HG03432 (cell line): Measurements from ENCODE around the gene DNAJA3.
A peak's percentile ranks its signal among the peaks of the same experiment; 100 is the strongest.

Experiments used
- ATAC-seq: cut with Tn5 transposase; IDR thresholded peaks from one replicate; pipeline ENCODE4 v1.9.1; 2021; ENCODE audit warnings: mild to moderate bottlenecking, moderate library complexity; ENCODE audit not compliant: unreplicated experiment

Gene DNAJA3

DNA sequence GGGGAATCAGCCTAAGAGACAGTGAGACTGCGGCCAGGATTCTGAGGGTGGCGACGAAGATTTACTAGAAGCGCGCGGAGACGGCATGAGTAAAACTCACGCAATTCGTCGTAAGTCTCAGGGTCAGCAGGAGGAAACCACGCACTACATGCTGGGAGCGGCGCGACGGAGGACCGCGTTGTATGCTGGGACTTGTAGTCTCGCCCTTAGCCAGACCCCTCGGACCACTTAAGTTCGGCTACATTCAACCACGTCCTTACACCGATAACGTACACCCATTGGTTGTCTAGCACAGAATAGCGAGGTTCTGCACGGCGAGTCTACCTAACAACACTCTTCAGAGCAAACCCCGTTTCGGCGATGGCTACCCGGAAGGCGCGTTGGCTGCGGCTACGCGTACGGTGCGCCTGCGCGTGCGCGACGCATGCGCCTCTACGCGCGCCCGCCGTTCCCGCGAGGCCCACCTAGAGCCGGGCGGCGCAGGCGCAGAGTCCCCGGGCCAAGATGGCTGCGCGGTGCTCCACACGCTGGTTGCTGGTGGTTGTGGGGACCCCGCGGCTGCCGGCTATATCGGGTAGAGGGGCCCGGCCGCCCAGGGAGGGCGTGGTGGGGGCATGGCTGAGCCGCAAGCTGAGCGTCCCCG lies at the start of gene DNAJA3:
Gene DNAJA3 (plus strand): TSS at position 491 of the 643 bp plus-strand sequence. CDS start 14 bp downstream, at position 505.
- ATAC-seq: peak; percentile 87

GRCh38 chr16:4376126-4376892 lies 49.4 kb upstream of the DNAJA3 start:
- ATAC-seq: no peak

DNA sequence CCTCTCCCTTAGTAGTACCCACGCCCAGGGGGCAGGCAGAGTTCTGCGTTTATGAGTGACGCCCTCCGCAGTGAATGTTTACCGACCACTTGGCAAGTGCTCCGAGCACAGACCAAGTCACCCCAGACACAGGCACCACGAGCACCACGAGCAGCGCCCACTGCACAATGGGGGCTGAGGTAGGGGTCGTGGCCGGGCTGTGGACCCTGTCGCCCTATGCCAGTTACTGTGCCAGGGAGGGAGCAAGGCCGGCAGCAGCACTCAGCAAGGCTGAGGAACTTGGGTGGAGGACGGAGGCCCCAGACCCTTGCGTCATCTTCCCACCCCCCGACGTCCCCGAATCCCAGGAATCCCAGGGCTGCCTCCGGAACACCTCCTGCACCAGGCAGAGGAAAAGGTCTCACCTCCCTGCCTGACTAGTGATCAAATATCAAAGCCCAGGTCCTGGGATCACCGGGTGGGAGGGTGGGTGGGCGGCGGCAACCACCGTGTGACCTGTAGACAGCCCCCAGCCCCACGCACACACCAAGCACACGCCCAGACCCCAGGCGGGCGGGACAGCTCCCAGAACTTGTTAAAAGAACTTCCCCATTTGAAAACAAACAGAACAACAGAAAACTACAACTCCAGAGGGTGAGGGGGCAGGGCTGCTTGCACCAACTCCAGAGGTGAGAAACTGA lies 48.6 kb upstream of the DNAJA3 start:
- no peak for ATAC-seq

DNA sequence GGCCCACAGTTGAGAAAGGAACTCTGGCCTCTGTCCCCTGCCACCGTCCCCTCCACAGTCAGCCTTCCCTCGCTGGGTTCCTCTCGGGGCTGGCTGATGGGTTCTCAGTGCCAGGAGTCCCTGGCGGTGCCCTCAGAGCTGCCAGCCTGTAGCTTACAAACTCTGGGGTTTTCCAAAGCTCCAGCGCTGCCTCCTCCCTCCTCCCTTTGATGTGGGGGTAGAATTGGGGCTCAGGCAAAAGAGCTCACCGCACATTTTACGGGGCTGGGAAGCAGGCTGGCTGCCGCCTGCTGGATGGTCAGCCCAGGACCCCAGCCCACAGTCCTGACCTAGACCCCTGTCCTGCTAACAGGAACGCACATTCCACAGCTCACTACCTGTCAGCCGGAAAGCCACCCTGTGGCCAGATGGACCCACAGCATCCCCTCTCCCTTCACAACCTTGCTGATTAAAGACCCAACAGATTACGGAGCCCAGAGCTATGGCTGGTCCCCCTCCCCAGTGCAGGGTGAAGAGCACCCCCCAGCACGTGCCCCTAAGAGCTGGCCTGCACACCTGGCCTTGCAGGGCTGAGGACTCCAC lies 48.0 kb upstream of the DNAJA3 start:
- ATAC-seq: no peak

DNA sequence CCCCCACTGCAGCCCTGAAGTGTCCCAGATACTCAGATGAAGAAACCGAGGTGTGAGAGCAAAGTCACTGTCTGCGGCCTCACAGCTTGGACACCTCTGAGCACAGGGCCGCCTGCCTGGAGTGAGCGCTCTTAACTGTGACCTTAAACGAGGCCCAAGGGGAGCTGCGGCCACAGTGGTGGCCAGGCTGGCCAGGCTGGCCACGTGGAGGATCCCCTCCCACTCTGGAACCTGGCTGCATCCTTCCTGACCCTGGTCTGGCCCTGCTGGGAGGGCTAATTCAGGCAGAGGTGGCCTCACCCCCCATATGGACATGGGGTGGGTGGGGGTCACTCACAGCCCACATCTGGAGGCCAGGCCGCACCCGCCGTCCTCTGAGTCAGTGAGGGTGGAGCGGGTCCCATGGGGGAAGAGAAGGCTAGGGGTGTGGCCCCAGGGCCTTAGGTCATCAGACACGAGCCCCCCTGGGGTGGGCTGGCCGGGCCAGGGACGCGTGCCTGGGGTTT lies 47.5 kb upstream of the DNAJA3 start:
- no peak for ATAC-seq

DNA sequence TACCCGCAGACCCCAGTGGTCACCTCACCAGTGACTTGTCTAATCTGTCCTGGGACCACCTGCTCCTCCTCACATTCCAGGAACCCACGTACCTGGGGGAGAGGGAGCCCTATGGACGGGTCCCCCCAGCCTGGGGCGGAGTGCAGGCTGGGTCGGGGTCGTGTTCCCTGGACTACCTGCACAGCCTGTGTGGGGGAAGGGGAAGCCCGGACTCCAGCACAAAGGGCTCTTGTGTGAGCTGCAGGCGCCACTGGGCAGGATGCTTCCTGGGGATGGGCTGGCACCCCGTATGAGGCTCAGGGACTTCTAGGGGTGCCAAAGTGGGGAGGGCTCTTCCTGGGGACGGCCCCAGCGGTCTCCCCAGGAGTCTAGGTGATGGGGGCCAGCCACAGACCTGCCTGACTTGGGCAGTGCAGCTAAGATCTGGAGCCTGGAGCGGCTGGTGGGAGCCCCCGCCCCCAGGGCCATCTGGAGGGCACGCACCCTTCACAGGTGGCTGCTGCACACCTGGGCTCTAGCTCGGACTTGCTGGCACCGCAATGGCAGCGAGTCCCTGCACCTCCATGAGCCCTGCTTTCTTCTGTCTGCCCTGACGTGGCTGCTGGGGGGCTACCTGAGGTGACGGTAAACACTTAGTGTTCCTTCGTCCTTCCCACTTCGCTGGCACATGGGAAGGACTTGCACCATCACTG lies 46.5 kb upstream of the DNAJA3 start:
- ATAC-seq: no peak

GRCh38 chr16:4380119-4381063 lies 45.3 kb upstream of the DNAJA3 start:
- no peak for ATAC-seq

DNA sequence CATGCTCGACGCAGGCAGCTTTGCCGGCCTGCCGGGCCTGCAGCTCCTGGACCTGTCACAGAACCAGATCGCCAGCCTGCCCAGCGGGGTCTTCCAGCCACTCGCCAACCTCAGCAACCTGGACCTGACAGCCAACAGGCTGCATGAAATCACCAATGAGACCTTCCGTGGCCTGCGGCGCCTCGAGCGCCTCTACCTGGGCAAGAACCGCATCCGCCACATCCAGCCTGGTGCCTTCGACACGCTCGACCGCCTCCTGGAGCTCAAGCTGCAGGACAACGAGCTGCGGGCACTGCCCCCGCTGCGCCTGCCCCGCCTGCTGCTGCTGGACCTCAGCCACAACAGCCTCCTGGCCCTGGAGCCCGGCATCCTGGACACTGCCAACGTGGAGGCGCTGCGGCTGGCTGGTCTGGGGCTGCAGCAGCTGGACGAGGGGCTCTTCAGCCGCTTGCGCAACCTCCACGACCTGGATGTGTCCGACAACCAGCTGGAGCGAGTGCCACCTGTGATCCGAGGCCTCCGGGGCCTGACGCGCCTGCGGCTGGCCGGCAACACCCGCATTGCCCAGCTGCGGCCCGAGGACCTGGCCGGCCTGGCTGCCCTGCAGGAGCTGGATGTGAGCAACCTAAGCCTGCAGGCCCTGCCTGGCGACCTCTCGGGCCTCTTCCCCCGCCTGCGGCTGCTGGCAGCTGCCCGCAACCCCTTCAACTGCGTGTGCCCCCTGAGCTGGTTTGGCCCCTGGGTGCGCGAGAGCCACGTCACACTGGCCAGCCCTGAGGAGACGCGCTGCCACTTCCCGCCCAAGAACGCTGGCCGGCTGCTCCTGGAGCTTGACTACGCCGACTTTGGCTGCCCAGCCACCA lies 44.4 kb upstream of the DNAJA3 start:
- ATAC-seq: no peak

DNA sequence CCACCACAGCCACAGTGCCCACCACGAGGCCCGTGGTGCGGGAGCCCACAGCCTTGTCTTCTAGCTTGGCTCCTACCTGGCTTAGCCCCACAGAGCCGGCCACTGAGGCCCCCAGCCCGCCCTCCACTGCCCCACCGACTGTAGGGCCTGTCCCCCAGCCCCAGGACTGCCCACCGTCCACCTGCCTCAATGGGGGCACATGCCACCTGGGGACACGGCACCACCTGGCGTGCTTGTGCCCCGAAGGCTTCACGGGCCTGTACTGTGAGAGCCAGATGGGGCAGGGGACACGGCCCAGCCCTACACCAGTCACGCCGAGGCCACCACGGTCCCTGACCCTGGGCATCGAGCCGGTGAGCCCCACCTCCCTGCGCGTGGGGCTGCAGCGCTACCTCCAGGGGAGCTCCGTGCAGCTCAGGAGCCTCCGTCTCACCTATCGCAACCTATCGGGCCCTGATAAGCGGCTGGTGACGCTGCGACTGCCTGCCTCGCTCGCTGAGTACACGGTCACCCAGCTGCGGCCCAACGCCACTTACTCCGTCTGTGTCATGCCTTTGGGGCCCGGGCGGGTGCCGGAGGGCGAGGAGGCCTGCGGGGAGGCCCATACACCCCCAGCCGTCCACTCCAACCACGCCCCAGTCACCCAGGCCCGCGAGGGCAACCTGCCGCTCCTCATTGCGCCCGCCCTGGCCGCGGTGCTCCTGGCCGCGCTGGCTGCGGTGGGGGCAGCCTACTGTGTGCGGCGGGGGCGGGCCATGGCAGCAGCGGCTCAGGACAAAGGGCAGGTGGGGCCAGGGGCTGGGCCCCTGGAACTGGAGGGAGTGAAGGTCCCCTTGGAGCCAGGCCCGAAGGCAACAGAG lies 43.5 kb upstream of the DNAJA3 start:
- no peak for ATAC-seq

- no peak for ATAC-seq
Observed at GRCh38 chr16:4382795-4383357, 42.8 kb upstream of the DNAJA3 start.

DNA sequence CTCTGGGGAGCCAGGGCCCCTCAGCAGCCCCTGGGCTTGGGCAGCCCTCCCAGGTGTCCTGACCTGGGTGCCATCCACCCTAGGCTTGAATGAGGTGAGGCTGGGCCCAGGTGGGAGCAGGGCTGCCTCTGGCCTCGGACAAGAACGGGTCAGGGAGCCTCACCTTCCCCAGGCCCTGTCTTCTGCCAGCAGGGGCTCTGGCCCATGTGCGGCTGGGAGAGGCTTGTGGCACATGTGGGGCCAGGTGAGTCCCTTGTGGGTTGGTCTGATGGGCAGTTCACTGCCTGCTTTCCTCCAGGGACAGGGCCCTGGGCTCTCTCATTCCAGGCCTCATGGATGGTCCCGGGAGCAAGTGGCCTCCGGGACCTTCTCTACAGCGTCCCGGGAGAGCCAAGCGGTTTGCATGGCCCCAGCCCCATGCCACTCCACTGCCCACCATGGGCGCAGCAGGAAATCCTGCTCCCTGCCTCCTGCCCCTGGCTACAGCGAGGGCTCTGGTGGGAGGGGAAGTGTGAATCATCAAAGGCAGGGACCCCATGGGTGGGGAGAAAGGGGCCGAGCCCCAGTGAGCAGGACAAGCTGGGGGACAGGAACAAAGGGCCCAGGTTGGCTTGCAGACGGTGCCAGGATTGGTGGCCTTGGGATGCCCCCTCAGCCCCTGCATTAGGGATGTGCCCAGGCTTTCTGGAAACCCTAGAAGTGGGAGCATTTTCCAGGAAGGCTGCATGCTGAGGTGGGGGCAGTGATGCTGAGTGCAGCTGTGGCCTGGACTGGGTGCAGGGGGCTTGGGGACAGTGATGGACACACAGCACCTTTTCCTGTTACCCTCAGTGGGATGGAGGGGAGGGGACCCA lies 41.9 kb upstream of the DNAJA3 start:
- ATAC-seq: no peak

DNA sequence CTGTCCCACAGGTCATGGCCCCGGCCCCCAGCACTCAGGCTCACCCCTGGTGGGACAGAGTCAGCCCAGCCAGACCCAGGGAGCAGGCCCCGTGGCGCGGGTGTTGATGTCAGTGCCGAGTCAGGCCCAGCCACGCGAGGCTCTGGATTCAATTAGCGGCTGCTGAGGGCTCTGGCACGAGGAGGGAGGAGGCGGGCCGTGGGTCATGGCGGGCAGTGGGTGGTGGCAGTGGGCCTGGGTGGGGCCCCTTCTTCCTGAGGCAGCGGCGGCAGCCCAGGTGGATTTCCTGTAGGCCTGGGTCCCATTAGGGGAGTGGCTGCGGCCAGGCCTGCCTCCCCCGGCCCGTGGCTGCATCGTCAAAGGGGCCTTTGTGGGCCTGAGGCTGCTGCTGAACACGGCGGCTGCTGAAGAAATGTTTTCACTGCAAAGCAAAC lies 41.1 kb upstream of the DNAJA3 start:
- ATAC-seq: no peak

- no peak for ATAC-seq
Observed at GRCh38 chr16:4385066-4385788, 40.4 kb upstream of the DNAJA3 start.

DNA sequence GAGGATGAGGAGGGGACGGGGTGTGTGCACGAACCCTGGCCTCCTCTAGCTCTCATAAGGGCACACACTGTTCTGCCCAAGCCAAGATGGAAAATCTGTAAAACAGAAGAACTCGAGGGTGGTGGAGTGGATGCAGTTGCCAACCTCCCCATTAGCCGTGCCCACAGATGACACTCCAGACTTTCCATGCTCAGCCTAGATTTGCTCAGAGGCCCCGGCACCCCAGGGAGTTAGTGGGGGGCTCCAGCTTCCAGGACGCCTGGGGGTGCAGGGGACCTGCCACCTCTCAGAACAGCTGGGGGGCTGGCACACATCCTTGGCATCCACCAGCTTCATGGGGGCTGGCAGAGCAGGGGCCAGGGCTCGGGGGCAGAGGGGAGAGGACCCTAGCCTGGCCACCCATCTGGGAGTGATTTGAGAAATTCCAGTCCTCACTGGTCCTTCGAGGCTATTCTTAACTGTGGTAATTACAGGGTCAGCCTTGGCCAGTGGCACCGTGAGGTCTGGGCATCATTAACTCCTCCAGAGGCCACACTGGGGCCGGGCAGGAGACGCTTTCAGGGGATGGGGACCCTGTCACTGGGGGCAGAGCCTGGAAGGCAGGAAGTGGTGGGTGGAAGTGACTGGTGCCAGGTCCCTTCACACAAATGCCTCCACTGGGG lies 39.7 kb upstream of the DNAJA3 start:
- ATAC-seq: no peak

GRCh38 chr16:4386451-4386805 lies 39.2 kb upstream of the DNAJA3 start:
- ATAC-seq: no peak
